Activated naive CD4-positive, alpha-beta T cell treated with anti-CD3 and anti-CD28 coated beads for 36 hours (primary cell): Measurements from ENCODE around the gene DCTN2. TPM values are rescaled to one million over a fixed set of nuclear protein-coding genes. Genes with fewer than 3 reads are reported as not detected.
"Not testable (repeated sequence)": the region's sequence is repeated elsewhere in the genome, so short reads cannot be mapped to it uniquely, and the experiment has no call there.

Source experiments
- CTCF ChIA-PET: fragments of 350-600 bp; sonication (Branson Sonifier 250); formaldehyde crosslinking; loops from one replicate; lab custom pipeline; 2021; ENCODE audit warnings: antibody characterized with exemption; lab: Charles Lee
- DNase-seq: peaks from one replicate; pipeline ENCODE4 v3.0.0-alpha.2; 2020
- H3K27ac Mint-ChIP-seq: one replicate; pipeline ENCODE4 v1.8.0; 2021; ENCODE audit warnings: mild to moderate bottlenecking, mixed read lengths
- H3K27me3 Mint-ChIP-seq: one replicate; pipeline ENCODE4 v1.8.0; 2021; ENCODE audit warnings: low read depth, mixed read lengths
- H3K36me3 Mint-ChIP-seq: one replicate; pipeline ENCODE4 v1.8.0; 2021; ENCODE audit warnings: low read depth, mixed read lengths
- H3K4me1 Mint-ChIP-seq: one replicate; pipeline ENCODE4 v1.8.0; 2021; ENCODE audit warnings: low read depth, mixed read lengths
- H3K4me3 Mint-ChIP-seq: one replicate; pipeline ENCODE4 v1.8.0; 2021; ENCODE audit warnings: mild to moderate bottlenecking, moderate library complexity, mixed read lengths
- H3K9me3 Mint-ChIP-seq: one replicate; pipeline ENCODE4 v1.8.0; 2021; ENCODE audit warnings: mixed read lengths
- intact Hi-C: fragments of 100-400 bp; cut with micrococcal nuclease; formaldehyde crosslinking; loops from one replicate; pipeline ENCODE4 v1.15.1; 2023
- total RNA-seq, 2 experiments: library from RNA; stranded (reverse); gene quantifications; one replicate each; pipeline ENCODE4 v1.2.3, GENCODE V29; 2021

DCTN2 gene
- total RNA-seq = 10 to 100 TPM; 65.1 to 71.7 TPM

- peak; percentile 98 for DNase-seq
- peaks cover 47% of the 10 kb centered on the region for H3K4me1 Mint-ChIP-seq
- intact Hi-C loops = loop anchor here (1.0 to 10.0 kb wide), 8 partner anchors 24 to 348 kb away; partner anchors contain the start of genes ARHGAP9, GLI1, MBD6 and PIP4K2C
- no peaks in the 10 kb centered on the region for H3K9me3 Mint-ChIP-seq
- CTCF ChIA-PET = interaction anchor here (0.6 to 2.4 kb wide), 6 partner anchors 10 to 499 kb away, joined by 3 to 6 read pairs (median 4); partner anchors contain the start of gene GLI1
- H3K27me3 Mint-ChIP-seq = no peaks in the 10 kb centered on the region
- H3K4me3 Mint-ChIP-seq = peak within 1 kb of the TSS; percentile 91
- H3K27ac Mint-ChIP-seq = peak within 1 kb of the TSS; percentile 82
- peaks cover 2% of the 10 kb centered on the region for H3K36me3 Mint-ChIP-seq
These were observed at the start of gene DCTN2 for GRCh38 chr12:57546438-57547287. TSS of gene DCTN2 (minus strand) at chr12:57547192. CDS start at chr12:57547063, 129 bp downstream.

DNA sequence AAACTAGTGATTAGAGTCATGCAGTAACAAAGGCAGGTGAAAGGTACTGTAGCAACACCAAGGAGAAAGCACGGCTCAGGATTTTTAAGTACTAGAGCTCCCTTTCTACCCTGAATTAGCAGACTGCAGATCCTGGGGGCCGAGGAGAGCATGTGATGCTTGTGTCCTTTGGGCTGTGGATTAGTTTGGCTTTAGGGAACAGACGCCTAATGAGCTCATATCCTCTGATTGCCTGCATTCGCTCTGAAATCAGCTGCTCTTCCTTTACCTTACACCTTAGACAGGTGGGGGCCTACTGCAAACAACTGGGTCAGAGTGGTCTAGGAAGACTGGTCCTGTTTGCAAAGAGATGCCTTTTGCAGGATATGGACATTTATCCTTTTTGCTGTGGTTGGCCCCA is 46.2 kb upstream of the DCTN2 start:
- intact Hi-C loops = loop anchor here (5.0 kb wide), 1 partner anchor 244 kb away; no protein-coding TSS in a partner anchor
- no peak overlapping the region for H3K4me3 Mint-ChIP-seq
- CTCF ChIA-PET = interaction anchor here (1.1 to 3.7 kb wide), 5 partner anchors 10 to 39 kb away, joined by 3 to 60 read pairs (median 7); partner anchors contain the start of gene B4GALNT1

GRCh38 chr12:57592551-57593165 is 45.7 kb upstream of the DCTN2 start:
- CTCF ChIA-PET = interaction anchor here (0.6 to 3.7 kb wide), 8 partner anchors 10 to 167 kb away, joined by 3 to 60 read pairs (median 5); partner anchors contain the start of gene B4GALNT1
- H3K36me3 Mint-ChIP-seq = peaks cover 4% of the 10 kb centered on the region
- H3K4me1 Mint-ChIP-seq = peaks cover 21% of the 10 kb centered on the region
- H3K27me3 Mint-ChIP-seq = no peaks in the 10 kb centered on the region
- no peak for DNase-seq
- peak overlapping the region; percentile 82 for H3K4me3 Mint-ChIP-seq
- no peak overlapping the region for H3K27ac Mint-ChIP-seq
- no peaks in the 10 kb centered on the region for H3K9me3 Mint-ChIP-seq
- intact Hi-C loops = loop anchor here (5.0 kb wide), 1 partner anchor 245 kb away; no protein-coding TSS in a partner anchor

More for the DNA sequence above, 46.2 kb upstream of the DCTN2 start:
- Mint-ChIP-seq H3K36me3 (peaks cover 7% of the 10 kb centered on the region), H3K4me1 (peaks cover 21% of the 10 kb centered on the region), H3K9me3 (no peaks in the 10 kb centered on the region), H3K27ac (no peak overlapping the region), H3K27me3 (no peaks in the 10 kb centered on the region)
- no peak for DNase-seq

DNA sequence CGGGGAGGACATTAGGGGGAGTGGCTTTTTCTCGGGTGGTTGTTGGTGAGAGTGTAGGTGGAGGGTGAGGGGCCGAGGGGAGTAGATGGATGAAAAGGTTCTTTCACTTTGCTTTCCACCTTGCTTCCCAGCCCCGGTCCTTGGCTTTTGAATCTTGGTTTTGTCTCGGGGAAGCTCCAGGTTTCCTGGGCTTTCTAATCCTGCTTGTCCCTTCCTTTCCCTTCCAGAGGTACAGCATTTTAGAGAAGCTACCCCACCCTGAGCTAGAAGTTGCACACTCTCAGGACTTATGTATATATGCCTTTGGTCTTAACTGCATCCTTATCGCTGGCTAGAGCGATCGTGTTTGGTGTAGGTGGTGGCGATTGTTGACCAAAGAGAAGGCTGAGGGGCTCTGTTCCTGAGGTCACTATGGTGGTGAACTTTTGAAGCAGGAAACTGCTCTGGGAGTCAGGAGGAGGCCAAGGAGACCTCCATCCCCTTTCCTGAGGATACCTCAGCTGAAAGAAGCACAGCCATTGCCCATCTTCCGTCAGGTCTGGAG is 44.9 kb upstream of the DCTN2 start:
- CTCF ChIA-PET = interaction anchor here (0.6 to 3.7 kb wide), 8 partner anchors 9 to 168 kb away, joined by 3 to 60 read pairs (median 4); partner anchors contain the start of gene B4GALNT1
- H3K27me3 Mint-ChIP-seq = no peaks in the 10 kb centered on the region

DNA sequence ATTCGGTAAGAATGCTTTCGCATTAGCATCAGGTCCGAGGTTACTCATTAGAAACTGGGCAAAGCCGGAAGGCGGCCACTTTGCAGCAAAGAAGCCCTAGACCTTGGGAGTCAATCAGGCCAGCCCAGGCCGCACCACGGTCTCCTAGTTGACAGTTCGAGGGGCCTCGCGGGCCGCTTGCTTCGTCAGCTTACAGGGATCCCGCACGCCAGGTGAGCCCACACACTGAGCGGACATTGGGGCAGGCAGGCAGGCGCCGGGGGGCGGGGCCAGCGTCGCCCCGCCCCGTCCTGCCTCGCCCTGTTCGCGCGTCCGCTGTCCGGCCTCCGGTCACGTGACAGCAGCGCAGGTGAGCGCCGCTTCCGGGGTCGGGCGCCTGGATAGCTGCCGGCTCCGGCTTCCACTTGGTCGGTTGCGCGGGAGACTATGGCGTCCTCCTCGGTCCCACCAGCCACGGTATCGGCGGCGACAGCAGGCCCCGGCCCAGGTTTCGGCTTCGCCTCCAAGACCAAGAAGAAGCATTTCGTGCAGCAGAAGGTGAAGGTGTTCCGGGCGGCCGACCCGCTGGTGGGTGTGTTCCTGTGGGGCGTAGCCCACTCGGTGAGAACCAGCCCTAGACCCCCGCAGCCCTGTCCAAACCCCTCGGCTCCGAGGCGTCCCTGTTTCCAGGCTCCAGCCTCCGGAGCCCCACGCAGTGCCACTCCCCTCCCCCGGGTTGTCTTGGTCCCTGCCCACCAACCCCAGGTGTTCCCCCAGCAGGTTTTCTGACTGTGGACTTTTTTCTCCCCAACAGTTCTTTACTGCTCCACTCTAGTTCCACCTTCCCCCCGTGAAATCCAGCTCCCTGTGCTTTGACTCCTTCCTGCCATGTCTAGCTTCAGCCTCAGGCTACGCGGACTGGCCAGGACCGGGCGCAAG is 44.1 kb upstream of the DCTN2 start, which contains the start of gene PIP4K2C:
PIP4K2C (plus strand) TSS at position 329 of the 918 bp plus-strand sequence; CDS start at position 427, 98 bp downstream.
- intact Hi-C loops = loop anchor here (1.0 to 5.0 kb wide), 8 partner anchors 8 to 246 kb away; partner anchors contain the start of genes ARHGEF25, DCTN2, DTX3 and MBD6
- Mint-ChIP-seq H3K36me3 (peaks cover 3% of the 10 kb centered on the region), H3K9me3 (no peaks in the 10 kb centered on the region), H3K27me3 (no peaks in the 10 kb centered on the region), H3K4me3 (peak within 1 kb of the TSS; percentile 82), H3K27ac (peak within 1 kb of the TSS; percentile 73), H3K4me1 (peaks cover 21% of the 10 kb centered on the region)
- CTCF ChIA-PET = interaction anchor here (1.2 to 3.7 kb wide), 4 partner anchors 8 to 169 kb away, joined by 3 to 60 read pairs (median 4); no protein-coding TSS in a partner anchor
- peak; percentile 83 for DNase-seq

More for the DNA sequence above, 44.9 kb upstream of the DCTN2 start:
- Mint-ChIP-seq H3K4me3 (peak overlapping the region; percentile 82), H3K27ac (peak overlapping the region; percentile 28), H3K9me3 (no peaks in the 10 kb centered on the region), H3K4me1 (peaks cover 21% of the 10 kb centered on the region), H3K36me3 (peaks cover 3% of the 10 kb centered on the region)
- intact Hi-C loops = loop anchor here (1.0 to 5.0 kb wide), 8 partner anchors 9 to 245 kb away; partner anchors contain the start of genes ARHGEF25, DCTN2, DTX3 and MBD6
- DNase-seq = no peak

DNA sequence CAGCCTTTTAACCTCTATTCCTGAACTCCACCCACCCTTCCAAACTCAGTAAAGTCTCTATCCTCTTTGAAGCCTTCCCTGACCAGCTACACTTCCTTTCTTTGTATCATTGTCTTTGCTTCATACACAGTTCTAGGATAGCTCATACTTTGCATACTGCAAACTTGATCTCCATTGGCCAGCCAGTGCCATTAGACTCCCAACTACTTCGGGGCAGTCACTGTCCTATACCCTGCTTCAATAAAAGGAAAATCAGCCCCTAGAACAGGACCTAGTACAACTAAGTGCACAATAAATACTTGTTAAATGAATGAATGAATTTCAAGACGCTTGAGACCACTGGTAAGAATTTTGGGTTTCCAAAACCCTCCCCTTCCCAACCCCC is 43.5 kb upstream of the DCTN2 start:
- peaks cover 21% of the 10 kb centered on the region for H3K4me1 Mint-ChIP-seq
- peak overlapping the region; percentile 82 for H3K4me3 Mint-ChIP-seq
- H3K27me3 Mint-ChIP-seq = no peaks in the 10 kb centered on the region
- peak overlapping the region; percentile 73 for H3K27ac Mint-ChIP-seq
- DNase-seq = no peak
- no peaks in the 10 kb centered on the region for H3K36me3 Mint-ChIP-seq
- H3K9me3 Mint-ChIP-seq = no peaks in the 10 kb centered on the region
- intact Hi-C loops = loop anchor here (2.0 to 5.0 kb wide), 3 partner anchors 14 to 247 kb away; partner anchors contain the start of gene DTX3
- CTCF ChIA-PET = interaction anchor here (0.5 to 1.6 kb wide), 3 partner anchors 9 to 30 kb away, joined by 3 to 5 read pairs (median 4); no protein-coding TSS in a partner anchor

DNA sequence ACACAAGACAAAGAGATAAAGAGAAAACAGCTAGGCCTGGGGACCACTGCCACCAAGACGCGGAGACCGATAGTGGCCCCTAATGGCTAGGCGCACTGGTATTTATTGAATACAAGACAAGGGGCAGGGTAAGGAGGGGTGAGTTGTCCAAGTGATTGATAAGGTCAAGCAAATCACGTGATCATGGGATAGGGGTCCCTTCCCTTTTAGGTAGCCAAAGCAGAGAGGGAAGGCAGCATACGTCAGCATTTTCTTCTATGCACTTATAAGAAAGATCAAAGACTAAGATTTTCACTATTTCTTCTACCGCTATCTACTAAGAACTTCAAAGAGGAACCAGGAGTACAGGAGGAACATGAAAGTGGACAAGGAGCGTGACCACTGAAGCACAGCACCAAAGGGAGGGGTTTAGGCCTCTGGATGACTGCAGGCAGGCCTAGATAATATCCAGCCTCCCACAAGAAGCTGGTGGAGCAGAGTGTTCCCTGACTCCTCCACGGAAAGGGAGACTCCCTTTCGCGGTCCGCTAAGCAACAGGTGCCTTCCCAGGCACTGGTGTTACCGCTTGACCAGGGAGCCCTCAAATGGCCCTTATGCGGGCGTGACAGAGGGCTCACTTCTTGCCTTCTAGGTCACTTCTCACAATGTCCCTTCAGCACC is 42.1 kb upstream of the DCTN2 start:
- intact Hi-C loops, H3K36me3 Mint-ChIP-seq, H3K27ac Mint-ChIP-seq, DNase-seq, H3K9me3 Mint-ChIP-seq, H3K27me3 Mint-ChIP-seq, H3K4me3 Mint-ChIP-seq: not testable (repeated sequence)
- peaks cover 21% of the 10 kb centered on the region for H3K4me1 Mint-ChIP-seq
- CTCF ChIA-PET = interaction anchor here (0.6 to 1.6 kb wide), 3 partner anchors 8 to 48 kb away, joined by 3 to 5 read pairs (median 4); no protein-coding TSS in a partner anchor

DNA sequence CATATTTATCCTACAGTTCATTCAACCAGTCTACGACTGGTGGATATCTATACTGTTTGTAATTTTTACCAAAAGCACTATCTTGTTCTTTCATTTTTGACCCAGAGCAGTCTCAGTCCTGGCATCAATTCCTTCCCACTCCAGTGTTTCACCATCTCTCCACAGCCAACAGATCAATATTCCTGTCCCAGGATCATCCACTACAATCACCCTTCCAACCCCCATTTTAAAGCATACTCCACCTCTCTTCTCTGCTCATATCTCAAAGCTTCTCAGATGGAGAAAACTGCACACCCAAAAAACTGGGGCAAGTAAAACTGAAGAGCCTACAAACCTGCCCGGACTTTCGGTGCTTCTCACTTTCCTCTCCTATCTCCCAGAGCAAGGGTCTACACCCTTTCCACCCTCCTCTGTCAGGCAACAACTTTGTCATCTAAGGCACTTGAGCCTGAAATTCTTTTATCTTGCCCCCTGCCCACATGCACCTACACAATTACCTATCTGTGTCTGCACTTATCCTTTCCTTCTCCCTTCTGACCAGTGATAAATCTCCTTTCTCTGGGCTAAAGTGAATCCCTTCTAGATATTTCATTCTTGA is 39.9 kb upstream of the DCTN2 start:
- H3K4me1 Mint-ChIP-seq = peaks cover 10% of the 10 kb centered on the region
- peaks cover 3% of the 10 kb centered on the region for H3K27me3 Mint-ChIP-seq
- H3K27ac Mint-ChIP-seq = no peak overlapping the region
- no peaks in the 10 kb centered on the region for H3K36me3 Mint-ChIP-seq
- CTCF ChIA-PET = no interaction called here
- no peak for DNase-seq
- intact Hi-C loops = no loop called here
- H3K9me3 Mint-ChIP-seq = no peaks in the 10 kb centered on the region
- H3K4me3 Mint-ChIP-seq = no peak overlapping the region

GRCh38 chr12:57586128-57586527 is 39.1 kb upstream of the DCTN2 start:
- CTCF ChIA-PET = interaction anchor here (0.7 to 7.0 kb wide), 4 partner anchors 7 to 110 kb away, joined by 4 to 101 read pairs (median 34); partner anchors contain the start of gene PIP4K2C
- H3K9me3 Mint-ChIP-seq = no peaks in the 10 kb centered on the region
- peaks cover 3% of the 10 kb centered on the region for H3K27me3 Mint-ChIP-seq
- DNase-seq = no peak
- peaks cover 5% of the 10 kb centered on the region for H3K4me1 Mint-ChIP-seq
- H3K36me3 Mint-ChIP-seq = no peaks in the 10 kb centered on the region
- H3K4me3 Mint-ChIP-seq = no peak overlapping the region
- intact Hi-C loops = no loop called here
- H3K27ac Mint-ChIP-seq = no peak overlapping the region

GRCh38 chr12:57585156-57585555 is 38.2 kb upstream of the DCTN2 start:
- intact Hi-C loops = no loop called here
- no peaks in the 10 kb centered on the region for H3K9me3 Mint-ChIP-seq
- CTCF ChIA-PET = interaction anchor here (0.6 to 7.0 kb wide), 22 partner anchors 8 to 340 kb away, joined by 3 to 101 read pairs (median 4); partner anchors contain the start of genes B4GALNT1, OS9 and PIP4K2C
- no peak overlapping the region for H3K27ac Mint-ChIP-seq
- no peak for DNase-seq
- peaks cover 3% of the 10 kb centered on the region for H3K27me3 Mint-ChIP-seq
- no peaks in the 10 kb centered on the region for H3K36me3 Mint-ChIP-seq
- H3K4me3 Mint-ChIP-seq = no peak overlapping the region
- no peaks in the 10 kb centered on the region for H3K4me1 Mint-ChIP-seq
